Urothelium cell line (cell line): Measurements from ENCODE around the gene MYMK.
"Not testable (repeated sequence)": the region's sequence is repeated elsewhere in the genome, so short reads cannot be mapped to it uniquely, and the experiment has no call there.

Experiments
- DNase-seq: peaks from one replicate; pipeline ENCODE4 v3.0.0; 2011; ENCODE audit warnings: low spot score, mixed read lengths
- FAIRE-seq: peaks from 2 replicates; lab custom pipeline; 2011; peaks lifted over from hg19 to GRCh38; lab: Jason Lieb, UNC

Gene MYMK, protein sequence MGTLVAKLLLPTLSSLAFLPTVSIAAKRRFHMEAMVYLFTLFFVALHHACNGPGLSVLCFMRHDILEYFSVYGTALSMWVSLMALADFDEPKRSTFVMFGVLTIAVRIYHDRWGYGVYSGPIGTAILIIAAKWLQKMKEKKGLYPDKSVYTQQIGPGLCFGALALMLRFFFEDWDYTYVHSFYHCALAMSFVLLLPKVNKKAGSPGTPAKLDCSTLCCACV

DNA sequence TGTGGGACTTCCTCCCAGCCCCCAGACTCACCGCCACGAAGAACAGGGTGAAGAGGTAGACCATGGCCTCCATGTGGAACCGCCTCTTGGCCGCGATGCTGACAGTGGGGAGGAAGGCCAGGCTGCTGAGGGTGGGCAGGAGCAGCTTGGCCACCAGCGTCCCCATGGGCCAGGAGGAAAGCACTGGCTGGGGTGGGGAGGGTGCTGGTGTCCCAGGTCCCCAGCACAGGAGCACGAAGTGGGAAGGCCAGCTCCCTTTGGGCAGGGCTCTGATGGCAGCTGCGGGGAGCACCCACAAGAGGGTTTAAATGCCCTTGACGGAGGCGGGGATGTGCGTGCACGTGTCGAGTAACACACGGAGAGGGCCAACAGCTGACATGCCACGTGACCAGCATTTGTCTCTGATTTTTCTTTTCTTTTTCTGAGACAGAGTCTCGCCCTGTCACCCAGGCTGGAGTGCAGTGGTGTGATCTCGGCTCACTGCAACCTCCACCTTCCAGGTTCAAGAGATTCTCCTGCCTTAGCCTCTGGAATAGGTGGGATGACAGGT lies at the start of gene MYMK:
Gene MYMK, minus strand, starts transcription at position 281 of the 550 bp plus-strand sequence. Its CDS starts 115 bp downstream, at position 166.
- FAIRE-seq = no peak
- no peak for DNase-seq

DNA sequence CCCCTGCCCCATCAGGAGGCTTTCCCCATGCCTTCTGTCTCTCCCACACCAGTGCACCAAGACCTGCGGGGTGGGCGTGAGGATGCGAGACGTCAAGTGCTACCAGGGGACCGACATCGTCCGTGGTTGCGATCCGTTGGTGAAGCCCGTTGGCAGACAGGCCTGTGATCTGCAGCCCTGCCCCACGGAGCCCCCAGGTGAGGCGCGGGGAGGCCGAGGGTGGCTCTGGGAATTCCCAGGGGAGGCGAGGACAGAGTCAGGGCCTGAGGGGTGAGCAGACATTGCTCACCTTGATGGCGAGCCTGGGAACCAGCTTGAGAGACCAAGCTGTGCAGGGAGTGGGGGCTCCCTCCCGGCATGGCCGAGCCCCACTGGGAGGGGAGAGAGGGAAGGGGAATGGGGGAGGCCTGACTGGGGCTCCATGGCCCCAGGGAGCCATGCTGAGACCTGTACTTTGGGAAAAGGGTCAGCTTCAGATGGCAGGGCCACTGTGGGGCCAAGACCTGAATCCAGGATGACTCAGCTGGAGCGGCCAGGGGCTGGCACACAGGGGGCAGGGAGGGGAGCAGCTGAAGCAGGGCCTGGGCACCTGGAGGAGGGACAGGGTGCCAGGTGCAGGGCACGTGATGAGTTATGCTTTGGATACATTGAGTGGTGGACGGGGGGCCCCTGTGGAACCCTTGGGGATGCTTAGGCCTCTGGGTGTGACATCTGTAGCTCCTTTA lies 49.2 kb upstream of the MYMK start:
- FAIRE-seq = no peak
- DNase-seq = no peak

DNA sequence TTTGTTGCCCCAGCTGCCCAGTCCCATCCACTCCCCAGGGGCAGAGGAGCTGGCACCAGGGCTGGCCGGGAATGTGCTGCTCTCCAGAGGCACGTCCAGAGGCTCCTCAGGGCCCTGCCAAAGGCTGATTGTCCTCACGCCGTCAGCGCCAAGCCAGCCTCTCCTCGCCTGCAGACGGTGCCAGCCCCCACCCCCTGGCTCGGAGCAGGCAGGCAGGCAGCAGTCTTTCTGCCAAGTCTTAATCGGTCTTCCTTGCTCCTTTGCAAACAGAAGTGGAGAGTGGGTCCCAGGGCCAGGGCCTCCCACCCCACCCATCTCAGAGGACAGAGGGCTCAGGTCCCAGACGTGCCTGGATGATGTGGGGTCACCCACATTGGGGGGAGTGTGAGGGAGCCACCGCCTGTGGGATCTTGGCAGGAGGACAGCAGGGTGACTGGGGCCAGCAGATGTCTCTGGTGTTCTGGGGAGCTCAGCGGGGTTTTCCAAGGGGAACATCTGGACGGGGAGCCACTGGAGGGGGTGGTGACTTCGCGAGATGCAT lies 48.1 kb upstream of the MYMK start:
- no peak for DNase-seq
- no peak for FAIRE-seq

DNA sequence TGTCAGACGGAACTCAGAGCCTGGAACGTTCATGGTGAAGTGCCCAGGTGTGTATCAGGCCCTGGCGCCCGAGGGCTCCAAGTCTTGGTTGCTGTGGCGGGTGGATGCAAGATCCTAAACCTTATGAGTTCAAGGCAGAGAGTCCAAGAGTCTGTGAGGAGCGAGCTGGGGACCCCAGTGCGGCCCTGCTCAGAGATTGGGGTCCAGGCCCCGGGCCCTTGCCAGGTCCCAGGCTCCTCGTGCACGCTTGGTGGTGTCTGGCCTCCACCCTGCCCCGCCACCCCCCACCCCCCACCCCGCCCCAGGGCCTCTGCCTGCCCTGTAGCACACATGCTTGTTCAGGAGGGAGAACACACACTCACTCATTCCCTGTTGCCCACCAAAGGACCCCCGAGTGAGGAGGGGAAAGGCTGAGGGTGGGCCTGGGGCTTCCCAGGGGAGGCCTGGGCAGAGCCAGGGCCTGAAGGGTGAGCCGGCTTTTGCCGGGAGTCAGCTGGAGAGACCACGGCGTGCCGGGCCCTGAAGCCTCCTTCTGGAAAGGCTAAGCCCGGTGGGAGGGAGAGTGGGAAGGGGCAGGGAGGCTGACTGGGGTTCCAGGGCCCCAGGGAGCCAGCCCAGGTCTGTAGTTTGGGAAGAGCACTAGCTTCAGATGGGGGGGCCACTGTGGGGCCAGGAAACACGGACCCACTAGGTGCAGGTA lies 47.3 kb upstream of the MYMK start:
- no peak for DNase-seq
- no peak for FAIRE-seq

DNA sequence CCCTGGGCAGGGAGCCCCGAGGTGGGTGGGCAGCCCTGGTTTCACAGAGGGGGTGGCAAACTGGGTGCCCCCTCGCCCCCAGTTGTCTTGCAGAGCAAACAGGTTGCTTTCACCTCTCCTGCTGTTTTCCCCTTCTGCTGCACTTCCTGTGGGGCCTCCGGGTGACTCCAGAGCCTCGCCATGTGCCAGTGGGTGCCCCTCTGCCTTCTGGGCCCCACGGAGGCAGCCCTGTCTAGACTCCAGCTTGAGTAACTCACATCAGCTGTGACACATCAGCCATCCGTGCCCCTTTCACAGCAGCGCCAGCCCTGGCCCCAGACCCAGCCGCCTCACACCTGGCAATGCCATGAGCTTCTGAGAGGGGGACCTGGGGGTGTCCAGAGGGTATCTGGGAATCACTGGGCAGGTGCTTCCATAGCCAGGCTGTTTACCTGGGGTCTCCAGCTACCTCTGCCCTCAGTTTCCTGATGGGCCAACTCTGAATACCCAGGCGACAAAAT lies 46.7 kb upstream of the MYMK start:
- no peak for DNase-seq
- FAIRE-seq = no peak

DNA sequence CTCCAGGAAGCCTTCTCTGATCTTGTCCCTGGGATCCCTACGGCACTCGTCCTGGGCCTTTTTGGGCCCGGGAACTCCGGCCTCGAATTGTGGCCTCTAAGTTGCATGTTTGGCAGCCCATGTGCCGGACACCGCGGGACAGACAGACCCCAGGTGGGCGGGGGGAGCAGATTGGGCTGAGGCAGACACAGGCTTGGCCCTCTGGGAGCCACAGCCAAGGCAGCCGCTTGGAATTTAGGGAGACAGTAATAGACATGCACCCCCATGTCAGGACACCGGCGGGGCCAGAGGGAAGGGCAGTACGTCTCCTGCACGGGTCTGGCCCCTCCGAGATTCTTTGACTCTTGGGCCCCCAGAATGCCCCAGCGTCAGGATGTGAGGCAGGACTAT lies 45.9 kb upstream of the MYMK start:
- FAIRE-seq (no peak), DNase-seq (no peak)

DNA sequence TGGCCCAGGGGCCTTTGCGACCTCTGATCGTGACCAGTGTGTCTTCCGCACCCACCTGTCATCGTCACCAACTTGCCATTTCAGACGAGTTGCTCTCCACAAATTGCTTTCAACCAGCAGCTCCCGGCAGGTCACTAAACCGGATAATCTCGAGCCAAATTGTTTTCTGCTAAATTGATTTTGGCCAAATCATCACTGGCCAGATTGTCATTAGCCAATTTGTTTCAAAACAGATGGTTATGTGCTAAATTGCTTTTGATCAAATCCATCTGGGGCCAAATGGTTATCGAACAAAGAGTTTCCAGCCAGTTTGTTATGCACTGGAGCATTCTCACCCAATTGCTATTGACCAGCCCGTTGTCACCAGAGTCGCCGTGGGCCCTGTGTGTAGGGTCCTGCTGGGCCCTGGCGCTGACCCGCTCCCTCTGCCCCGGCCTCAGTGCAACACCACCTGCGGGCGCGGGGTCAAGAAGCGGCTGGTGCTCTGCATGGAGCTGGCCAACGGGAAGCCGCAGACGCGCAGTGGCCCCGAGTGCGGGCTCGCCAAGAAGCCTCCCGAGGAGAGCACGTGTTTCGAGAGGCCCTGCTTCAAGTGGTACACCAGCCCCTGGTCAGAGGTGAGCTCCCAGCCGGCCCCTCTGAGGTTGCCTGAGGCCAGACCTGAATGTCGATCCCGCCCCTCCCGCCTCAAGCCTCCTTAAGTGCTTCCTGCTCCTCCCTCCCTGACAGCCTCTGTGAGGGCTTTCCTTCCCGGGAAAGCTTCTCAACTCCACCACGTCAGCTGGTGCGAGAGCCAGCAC lies 45.3 kb upstream of the MYMK start:
- FAIRE-seq (no peak), DNase-seq (no peak)

DNA sequence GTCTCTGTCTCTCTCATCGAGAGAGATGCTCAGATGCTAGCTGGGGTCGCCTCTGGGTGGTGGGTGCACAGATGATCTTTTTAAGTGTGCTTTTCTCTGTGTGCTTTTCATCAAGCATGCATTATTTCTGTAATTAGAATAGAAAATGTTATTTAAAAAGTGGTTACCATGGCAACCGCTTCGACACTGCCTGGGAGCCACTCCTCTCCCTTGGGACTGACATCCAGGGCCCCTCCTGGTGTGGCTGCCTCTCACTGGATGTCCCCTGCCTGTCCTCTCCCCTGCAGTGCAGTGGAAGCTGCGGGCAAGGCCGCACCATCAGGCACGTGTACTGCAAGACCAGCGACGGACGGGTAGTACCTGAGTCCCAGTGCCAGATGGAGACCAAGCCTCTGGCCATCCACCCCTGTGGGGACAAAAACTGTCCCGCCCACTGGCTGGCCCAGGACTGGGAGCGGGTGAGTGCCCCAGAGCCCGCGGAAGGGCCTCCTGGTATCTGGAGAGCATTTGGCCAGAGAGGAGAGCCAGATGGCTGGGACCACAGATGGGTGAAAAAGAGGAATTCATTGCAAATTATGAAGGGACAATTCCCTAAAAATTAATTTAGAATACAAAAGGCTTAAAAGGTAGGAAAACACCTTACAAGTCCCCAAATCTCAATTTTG lies 44.5 kb upstream of the MYMK start:
- FAIRE-seq (no peak), DNase-seq (no peak)

DNA sequence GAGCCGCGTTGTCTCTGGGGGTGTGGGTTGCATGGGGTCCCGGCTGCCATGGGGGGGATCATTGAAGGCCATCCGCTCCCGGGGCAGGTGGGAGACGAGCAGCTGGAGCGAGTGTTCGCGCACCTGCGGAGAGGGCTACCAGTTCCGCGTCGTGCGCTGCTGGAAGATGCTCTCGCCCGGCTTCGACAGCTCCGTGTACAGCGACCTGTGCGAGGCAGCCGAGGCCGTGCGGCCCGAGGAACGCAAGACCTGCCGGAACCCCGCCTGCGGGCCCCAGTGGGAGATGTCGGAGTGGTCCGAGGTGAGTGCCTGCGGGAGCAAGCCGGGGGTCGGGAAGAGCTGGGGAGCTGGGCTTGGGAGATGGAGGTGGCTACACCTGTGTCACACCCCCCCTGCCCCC lies 43.4 kb upstream of the MYMK start:
- FAIRE-seq (no peak), DNase-seq (no peak)

DNA sequence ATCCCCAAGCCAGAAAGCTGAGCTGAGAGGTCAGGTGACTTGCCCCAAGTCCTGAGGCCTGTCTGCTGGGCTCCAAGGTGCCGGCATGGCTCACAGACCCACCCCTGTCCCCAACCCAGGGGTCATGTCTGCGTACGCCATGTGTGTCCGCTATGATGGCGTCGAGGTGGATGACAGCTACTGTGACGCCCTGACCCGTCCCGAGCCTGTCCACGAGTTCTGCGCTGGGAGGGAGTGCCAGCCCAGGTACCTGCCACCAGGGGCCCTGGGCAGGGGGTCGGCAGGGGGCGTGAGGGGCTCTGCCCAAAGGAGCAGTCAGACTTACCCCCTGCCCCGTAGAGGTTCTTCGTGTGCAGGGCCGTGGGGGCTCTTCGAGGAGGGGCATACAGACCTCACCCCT lies 42.1 kb upstream of the MYMK start:
- no peak for DNase-seq
- FAIRE-seq = no peak

DNA sequence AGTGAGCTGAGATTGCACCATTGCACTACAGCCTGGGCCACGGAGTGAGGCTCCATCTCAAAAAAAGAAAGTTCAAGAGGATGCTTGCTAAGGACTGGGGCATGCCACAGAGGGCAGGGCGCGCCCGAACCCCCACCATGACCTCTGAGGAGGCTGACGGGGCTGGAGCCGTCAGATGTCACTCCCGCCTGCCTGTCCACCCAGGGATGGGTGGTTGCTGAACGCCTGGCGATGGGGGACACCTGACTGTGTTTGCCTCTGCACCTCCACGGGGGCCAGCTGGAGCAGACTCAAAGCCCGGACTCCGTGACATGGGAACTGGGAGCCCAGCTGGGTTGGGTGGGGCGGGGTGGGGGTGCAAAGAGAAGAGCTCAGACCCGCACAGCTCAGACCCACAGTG lies 41.6 kb upstream of the MYMK start:
- FAIRE-seq (no peak), DNase-seq (no peak)

DNA sequence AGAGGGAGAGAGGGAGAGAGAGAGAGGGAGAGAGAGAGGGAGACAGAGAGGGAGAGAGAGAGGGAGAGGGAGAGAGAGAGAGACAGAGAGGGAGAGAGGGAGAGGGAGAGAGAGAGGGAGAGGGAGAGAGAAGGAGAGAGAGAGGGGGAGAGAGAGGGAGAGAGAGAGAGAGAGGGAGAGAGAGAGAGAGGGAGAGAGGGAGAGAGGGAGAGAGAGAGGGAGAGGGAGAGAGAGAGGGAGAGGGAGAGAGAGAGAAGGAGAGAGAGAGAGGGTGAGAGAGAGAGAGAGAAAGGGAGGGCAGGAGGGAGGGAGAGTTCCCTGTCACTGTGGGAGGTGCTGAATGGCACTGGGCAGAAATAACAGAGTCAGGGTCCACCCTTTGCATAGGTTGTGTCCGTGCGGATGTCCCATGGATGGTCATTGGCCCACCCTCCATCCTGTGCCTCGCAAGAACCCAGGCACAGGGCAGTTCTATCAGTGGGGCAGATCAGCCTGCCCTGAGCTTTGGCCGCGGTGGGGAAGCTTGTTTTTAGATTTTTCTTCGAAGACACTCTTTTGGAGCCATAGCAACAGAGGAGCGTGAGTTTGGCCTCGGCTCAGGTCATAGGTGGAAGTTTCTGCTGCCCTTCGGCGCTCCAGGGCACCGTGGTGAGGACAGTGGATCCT lies 39.8 kb upstream of the MYMK start:
- no peak for DNase-seq

DNA sequence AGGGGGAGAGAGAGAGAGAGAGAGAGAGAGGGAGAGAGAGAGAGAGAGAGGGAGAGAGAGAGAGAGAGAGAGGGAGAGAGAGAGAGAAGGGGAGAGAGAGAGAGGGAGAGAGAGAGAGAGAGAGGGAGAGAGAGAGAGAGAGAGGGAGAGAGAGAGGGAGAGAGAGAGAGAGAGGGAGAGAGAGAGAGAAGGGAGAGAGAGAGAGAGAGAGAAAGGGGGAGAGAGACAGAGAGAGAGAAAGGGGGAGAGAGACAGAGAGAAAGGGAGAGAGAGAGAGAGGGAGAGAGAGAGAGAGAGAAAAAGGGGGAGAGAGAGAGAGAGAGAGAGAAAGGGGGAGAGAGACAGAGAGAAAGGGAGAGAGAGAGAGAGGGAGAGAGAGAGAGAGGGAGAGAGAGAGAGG lies 39.1 kb upstream of the MYMK start:
- not testable (repeated sequence) for FAIRE-seq, DNase-seq

More for the DNA sequence above, 39.8 kb upstream of the MYMK start:
- FAIRE-seq = no peak

DNA sequence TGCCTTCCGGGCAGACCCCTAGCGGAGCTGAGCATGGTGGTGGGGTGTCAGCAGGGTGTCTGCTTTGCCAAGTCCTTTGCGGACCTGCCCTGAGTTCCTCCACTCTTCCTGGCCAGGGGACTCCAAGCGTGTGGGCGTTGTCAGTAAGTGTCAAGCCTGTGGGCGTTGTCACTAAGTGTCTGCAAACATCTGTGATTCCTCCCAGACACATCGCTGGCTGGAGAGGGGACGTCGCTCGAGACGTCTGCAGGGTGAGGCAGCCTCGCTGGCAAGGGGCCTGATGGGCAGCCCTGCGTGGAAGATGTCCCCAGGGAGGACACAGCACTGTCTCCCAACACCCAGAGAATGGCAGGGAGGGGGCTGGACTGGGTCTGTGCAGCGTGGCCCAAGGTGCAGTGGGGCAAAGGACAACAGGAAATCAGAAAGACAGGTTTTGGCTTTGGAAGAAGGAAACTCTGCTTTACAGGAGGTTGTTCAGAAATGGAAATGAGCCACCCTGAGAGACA lies 38.6 kb upstream of the MYMK start:
- FAIRE-seq = no peak
- DNase-seq = peak; percentile 24

DNA sequence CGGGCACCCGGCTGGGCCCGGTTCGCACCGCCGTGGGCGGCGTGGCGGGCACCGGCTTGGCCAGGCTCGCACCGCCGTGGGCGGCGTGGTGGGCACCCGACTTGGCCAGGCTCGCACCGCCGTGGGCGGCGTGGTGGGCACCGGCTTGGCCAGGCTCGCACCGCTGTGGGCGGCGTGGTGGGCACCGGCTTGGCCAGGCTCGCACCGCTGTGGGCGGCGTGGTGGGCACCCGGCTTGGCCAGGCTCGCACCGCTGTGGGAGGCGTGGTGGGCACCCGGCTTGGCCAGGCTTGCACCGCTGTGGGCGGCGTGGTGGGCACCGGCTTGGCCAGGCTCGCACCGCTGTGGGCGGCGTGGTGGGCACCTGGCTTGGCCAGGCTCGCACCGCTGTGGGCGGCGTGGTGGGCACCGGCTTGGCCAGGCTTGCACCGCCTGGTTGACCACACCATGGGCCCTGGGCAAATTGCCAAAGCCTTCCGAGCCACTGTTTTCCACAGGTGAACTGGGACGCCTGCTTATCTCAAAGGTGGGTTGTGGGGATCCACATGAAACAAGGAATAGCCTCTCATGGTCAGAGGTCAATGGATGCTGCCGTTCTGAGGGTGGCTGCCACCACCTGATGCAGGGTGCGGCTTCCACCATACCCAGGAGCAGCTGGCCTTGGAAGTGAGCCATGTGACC lies 38.0 kb upstream of the MYMK start:
- no peak for DNase-seq
- FAIRE-seq = no peak

DNA sequence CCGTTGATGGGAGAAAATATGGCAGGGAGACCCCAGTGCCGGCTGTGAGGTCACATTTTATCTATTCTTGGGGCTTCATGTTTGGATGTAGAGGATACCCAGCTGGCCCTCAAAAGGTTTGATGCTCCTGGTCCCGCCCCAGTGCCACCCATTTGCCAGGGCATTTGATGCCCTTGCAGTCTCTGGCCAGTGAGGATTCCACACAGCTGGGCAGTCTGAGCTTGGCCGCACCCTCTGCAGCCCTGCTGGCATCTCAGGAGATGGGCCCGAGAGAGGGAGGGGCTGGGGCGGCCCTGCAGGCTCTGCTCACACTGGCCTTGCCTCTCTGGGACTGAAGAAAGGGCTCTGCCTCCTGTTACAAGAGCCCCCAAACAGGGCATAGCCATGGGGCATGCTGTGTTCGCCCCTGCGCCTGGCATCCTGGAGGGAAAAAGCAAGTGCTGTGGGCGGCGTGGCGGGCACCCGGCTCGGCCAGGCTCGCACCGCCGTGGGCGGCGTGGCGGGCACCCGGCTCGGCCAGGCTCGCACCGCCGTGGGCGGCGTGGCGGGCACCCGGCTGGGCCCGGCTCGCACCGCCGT lies 37.3 kb upstream of the MYMK start:
- FAIRE-seq (no peak), DNase-seq (no peak)

DNA sequence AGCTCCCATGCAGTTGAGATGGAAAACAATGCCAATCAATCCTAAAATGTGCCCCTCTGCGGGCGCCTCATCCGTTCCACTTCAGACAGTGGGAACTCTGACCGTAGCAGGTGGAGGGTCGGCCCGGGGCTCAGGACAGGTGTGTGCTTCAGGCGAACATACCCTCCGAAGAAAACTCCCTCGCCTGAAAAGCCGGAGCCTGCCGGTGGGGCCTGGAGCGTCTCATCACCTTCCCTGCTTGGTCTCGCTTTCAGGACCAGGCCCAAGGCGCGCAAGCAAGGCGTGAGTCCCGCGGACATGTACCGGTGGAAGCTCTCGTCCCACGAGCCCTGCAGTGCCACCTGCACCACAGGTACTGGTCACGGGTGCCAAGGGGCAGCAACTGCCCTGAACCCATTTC lies 36.2 kb upstream of the MYMK start:
- no peak for FAIRE-seq

DNA sequence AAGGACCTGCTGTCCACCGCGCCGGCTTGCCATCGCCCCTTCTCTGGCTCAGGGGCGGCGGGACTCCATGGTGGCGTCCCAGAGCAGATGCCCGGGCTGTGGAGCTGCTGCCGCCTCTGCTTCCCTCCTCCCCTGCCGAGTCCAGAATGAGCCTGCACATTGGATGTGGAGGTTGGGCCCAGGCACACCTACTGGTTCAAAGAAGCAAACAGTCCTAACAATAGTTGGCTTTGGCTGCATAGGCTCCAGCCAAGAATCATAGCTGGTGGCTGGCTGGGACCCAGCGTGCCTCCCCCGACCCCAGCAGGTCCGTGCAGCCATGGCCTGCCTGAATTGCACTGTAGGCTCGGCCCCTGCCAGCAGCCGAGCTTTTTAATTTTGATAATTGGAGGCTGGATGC lies 35.6 kb upstream of the MYMK start:
- FAIRE-seq (no peak), DNase-seq (no peak)

More for the DNA sequence above, 36.2 kb upstream of the MYMK start:
- DNase-seq = no peak
